Duodenal mucosa (tissue), 2 donors: Measurements from ENCODE around the gene DOCK2.

Experiments
- H3K27ac ChIP-seq: one replicate; pipeline ENCODE4 v1.7.0; 2013; ENCODE audit warnings: low read depth, low read length
- H3K27me3 ChIP-seq, 2 donors: one replicate each; pipeline ENCODE4 v1.7.0; 2013; ENCODE audit warnings: low read length in 2 of 2, control low read depth in 1 of 2; ENCODE audit not compliant: insufficient read depth in 2 of 2, control insufficient read depth in 1 of 2
- H3K36me3 ChIP-seq, 2 donors: one replicate each; pipeline ENCODE4 v1.7.0; 2013; ENCODE audit warnings: low read length in 2 of 2, control low read depth in 1 of 2; ENCODE audit not compliant: insufficient read depth in 2 of 2, control insufficient read depth in 1 of 2
- H3K4me1 ChIP-seq, 2 donors: one replicate each; pipeline ENCODE4 v1.7.0; 2013; ENCODE audit warnings: low read length in 2 of 2, control low read depth in 1 of 2; ENCODE audit not compliant: insufficient read depth in 2 of 2, control insufficient read depth in 1 of 2
- H3K4me3 ChIP-seq, 2 donors: one replicate each; pipeline ENCODE4 v1.7.0; 2013; ENCODE audit warnings: low read length in 2 of 2, low read depth in 1 of 2
- H3K9ac ChIP-seq, 2 donors: one replicate each; pipeline ENCODE4 v1.7.0; 2013; ENCODE audit warnings: low read length in 2 of 2, low read depth in 1 of 2
- H3K9me3 ChIP-seq, 2 donors: one replicate each; pipeline ENCODE4 v1.7.0; 2013; ENCODE audit warnings: low read length in 2 of 2, control low read depth in 1 of 2; ENCODE audit not compliant: control insufficient read depth in 1 of 2

Gene DOCK2

GRCh38 chr5:169861433-169861832 lies 224.4 kb downstream of the DOCK2 start:
- Histone ChIP-seq H3K36me3 (no peaks in the 10 kb centered on the region), H3K9ac (no peak overlapping the region), H3K9me3 (no peaks in the 10 kb centered on the region), H3K27ac (no peak overlapping the region), H3K4me1 (no peaks in the 10 kb centered on the region), H3K4me3 (no peak overlapping the region), H3K27me3 (no peaks in the 10 kb centered on the region)

DNA sequence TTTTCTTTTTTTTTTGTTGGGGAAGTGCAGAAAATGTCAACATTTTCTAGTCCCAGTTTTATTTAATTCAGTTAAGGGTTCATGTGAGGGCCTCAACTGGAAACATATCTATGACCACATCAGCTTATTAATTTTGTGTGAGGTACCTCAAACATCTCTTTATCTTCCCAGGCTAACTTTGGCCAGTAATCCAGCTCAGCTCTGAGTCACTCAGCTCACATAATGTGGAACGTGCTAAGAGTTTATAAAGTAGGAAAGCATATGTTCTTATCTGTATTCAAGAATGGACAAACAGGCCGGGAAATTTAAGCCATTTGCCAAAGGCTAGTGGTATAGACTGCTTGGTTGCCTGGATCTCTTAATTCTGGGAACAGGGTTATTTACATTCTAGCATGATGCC lies 224.9 kb downstream of the DOCK2 start:
- H3K9ac ChIP-seq, result no peak overlapping the region
- no peaks in the 10 kb centered on the region for H3K36me3 ChIP-seq
- no peaks in the 10 kb centered on the region for H3K9me3 ChIP-seq
- no peaks in the 10 kb centered on the region for H3K4me1 ChIP-seq
- no peaks in the 10 kb centered on the region for H3K27me3 ChIP-seq
- no peak overlapping the region for H3K4me3 ChIP-seq
- H3K27ac ChIP-seq, result no peak overlapping the region

GRCh38 chr5:169862391-169862811 lies 225.3 kb downstream of the DOCK2 start:
- H3K9ac ChIP-seq, result no peak overlapping the region
- H3K27ac ChIP-seq, result no peak overlapping the region
- H3K9me3 ChIP-seq, result no peaks in the 10 kb centered on the region
- H3K36me3 ChIP-seq, result no peaks in the 10 kb centered on the region
- no peak overlapping the region for H3K4me3 ChIP-seq
- H3K4me1 ChIP-seq, result no peaks in the 10 kb centered on the region
- no peaks in the 10 kb centered on the region for H3K27me3 ChIP-seq

- no peaks in the 10 kb centered on the region for H3K9me3 ChIP-seq
- H3K36me3 ChIP-seq, result no peaks in the 10 kb centered on the region
- H3K27me3 ChIP-seq, result no peaks in the 10 kb centered on the region
- H3K4me3 ChIP-seq, result no peak overlapping the region
- no peaks in the 10 kb centered on the region for H3K4me1 ChIP-seq
- H3K27ac ChIP-seq, result no peak overlapping the region
- H3K9ac ChIP-seq, result no peak overlapping the region
Observed at GRCh38 chr5:169864483-169864882, 227.4 kb downstream of the DOCK2 start.

DNA sequence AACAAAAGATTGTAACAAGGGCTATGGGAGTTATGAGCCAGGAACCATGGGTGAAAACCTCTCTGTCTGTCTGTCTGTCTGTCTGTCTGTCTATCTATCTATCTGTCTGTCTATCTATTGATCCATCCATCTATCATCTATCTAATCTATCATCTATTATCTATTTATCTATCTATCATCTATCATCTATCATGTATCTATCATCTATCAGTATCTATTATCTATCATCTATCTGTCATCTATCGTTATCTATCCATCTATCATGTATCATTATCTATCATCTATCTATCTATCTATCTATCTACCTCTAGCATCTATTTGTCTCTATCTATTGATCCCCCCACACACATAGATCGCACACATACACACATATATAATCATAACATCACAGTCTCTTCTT lies 230.3 kb downstream of the DOCK2 start:
- Histone ChIP-seq H3K4me3 (no peak overlapping the region), H3K27ac (no peak overlapping the region), H3K27me3 (no peaks in the 10 kb centered on the region)

DNA sequence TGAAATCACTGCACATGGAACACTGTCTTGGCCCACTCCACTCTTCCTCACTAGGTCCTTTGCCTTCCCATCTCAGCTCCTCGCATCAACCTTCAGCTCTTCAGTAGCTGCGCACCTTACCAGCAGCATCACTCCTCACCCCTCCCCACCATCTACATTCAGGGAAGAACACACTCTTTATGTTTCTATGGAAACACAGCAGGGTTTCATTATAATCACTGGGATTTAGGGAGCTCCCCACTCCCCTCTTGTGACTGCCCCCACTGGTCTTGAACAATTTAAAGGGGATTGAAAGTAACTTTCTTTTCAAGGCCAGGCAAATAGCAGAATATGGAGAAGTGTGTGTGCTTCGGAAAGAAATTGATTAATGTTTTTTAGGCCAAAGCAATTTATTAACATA lies 232.0 kb downstream of the DOCK2 start:
- Histone ChIP-seq H3K4me1 (no peaks in the 10 kb centered on the region), H3K27me3 (no peaks in the 10 kb centered on the region), H3K9ac (no peak overlapping the region), H3K4me3 (no peak overlapping the region), H3K9me3 (no peaks in the 10 kb centered on the region), H3K36me3 (no peaks in the 10 kb centered on the region), H3K27ac (no peak overlapping the region)

More for the DNA sequence above, 230.3 kb downstream of the DOCK2 start:
- H3K4me1 ChIP-seq, result no peaks in the 10 kb centered on the region
- H3K36me3 ChIP-seq, result no peaks in the 10 kb centered on the region
- H3K9me3 ChIP-seq, result no peaks in the 10 kb centered on the region
- H3K9ac ChIP-seq, result no peak overlapping the region

GRCh38 chr5:169870211-169870610 lies 233.1 kb downstream of the DOCK2 start:
- Histone ChIP-seq H3K4me3 (no peak overlapping the region), H3K9me3 (no peaks in the 10 kb centered on the region), H3K4me1 (no peaks in the 10 kb centered on the region), H3K36me3 (no peaks in the 10 kb centered on the region), H3K27me3 (no peaks in the 10 kb centered on the region), H3K9ac (no peak overlapping the region), H3K27ac (no peak overlapping the region)

GRCh38 chr5:169871826-169872490 lies 234.9 kb downstream of the DOCK2 start:
- no peak overlapping the region for H3K27ac ChIP-seq
- H3K4me1 ChIP-seq, result no peaks in the 10 kb centered on the region
- no peaks in the 10 kb centered on the region for H3K27me3 ChIP-seq
- no peaks in the 10 kb centered on the region for H3K36me3 ChIP-seq
- no peak overlapping the region for H3K9ac ChIP-seq
- no peak overlapping the region for H3K4me3 ChIP-seq
- no peaks in the 10 kb centered on the region for H3K9me3 ChIP-seq

- Histone ChIP-seq H3K9ac (no peak overlapping the region), H3K27ac (no peak overlapping the region), H3K36me3 (no peaks in the 10 kb centered on the region), H3K9me3 (no peaks in the 10 kb centered on the region), H3K4me1 (no peaks in the 10 kb centered on the region), H3K27me3 (no peaks in the 10 kb centered on the region), H3K4me3 (no peak overlapping the region)
Observed at GRCh38 chr5:169873642-169874041, 236.6 kb downstream of the DOCK2 start.

DNA sequence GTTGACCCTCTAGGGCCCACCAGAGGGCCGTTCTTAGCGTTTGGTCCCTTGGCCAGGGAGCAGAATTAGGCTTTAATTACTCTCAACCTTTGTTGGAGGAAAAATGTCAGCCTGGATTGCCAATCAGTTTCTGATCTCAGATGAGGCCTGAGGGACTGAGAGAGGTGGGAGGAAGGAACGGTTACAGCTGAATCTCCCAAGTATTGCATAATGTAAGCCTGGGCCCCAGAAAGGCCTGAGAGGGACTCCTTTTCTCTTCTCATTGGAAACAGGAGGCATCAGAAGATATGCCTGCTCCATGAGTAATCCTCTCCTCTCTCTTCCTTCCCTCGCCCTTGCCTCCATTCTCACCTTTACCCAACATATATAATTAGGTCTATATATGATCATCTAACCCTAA lies 237.5 kb downstream of the DOCK2 start:
- no peak overlapping the region for H3K9ac ChIP-seq
- H3K4me3 ChIP-seq, result no peak overlapping the region
- no peak overlapping the region for H3K27ac ChIP-seq
- no peaks in the 10 kb centered on the region for H3K4me1 ChIP-seq
- H3K9me3 ChIP-seq, result no peaks in the 10 kb centered on the region
- H3K36me3 ChIP-seq, result no peaks in the 10 kb centered on the region
- H3K27me3 ChIP-seq, result no peaks in the 10 kb centered on the region
